Body of pancreas (tissue), 4 donors: ENCODE data around the gene SLC35D2.

Experiments
- POLR2A ChIP-seq, 3 donors: fragments of 450-650 bp; IDR thresholded peaks; one replicate each; pipeline ENCODE4 v1.6.1; 2016; ENCODE audit warnings: antibody characterized with exemption in 3 of 3, mild to moderate bottlenecking in 2 of 3
- TF ChIP-seq, protein P1 (sequence below), 7 experiments: fragments of 450-650 bp in 4 of 7; fragments of 200-600 bp in 3 of 7; sonication (generic) in 3 of 7; IDR thresholded peaks; one replicate each; pipeline ENCODE4 v1.5.1; 2016 to 2019; ENCODE audit warnings: antibody characterized with exemption in 7 of 7

DNA sequence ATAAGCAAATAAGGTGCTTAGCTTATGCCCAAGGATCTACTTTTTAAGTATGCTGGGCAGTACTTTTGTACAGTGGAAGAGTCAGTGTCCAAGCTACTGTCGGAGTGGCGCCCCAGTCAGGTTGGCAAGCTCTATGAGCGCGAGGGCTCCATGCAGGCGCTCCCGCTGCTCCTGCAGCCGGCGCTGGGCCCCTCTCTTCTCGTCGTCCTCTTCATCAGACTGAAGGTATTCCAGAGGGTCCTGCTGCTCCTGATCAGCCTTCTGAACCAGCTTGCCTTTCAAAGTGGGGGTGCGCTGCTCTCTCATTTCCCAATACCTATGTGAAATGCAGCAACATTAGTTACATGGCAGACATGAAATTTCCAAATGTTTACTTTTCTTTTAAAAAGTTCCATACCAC lies 4.6 kb upstream of the SLC35D2 start:
- no peak for TF ChIP-seq POLR2A (IDR thresholded peaks at IDR 0.05)
- TF ChIP-seq, protein P1, sequence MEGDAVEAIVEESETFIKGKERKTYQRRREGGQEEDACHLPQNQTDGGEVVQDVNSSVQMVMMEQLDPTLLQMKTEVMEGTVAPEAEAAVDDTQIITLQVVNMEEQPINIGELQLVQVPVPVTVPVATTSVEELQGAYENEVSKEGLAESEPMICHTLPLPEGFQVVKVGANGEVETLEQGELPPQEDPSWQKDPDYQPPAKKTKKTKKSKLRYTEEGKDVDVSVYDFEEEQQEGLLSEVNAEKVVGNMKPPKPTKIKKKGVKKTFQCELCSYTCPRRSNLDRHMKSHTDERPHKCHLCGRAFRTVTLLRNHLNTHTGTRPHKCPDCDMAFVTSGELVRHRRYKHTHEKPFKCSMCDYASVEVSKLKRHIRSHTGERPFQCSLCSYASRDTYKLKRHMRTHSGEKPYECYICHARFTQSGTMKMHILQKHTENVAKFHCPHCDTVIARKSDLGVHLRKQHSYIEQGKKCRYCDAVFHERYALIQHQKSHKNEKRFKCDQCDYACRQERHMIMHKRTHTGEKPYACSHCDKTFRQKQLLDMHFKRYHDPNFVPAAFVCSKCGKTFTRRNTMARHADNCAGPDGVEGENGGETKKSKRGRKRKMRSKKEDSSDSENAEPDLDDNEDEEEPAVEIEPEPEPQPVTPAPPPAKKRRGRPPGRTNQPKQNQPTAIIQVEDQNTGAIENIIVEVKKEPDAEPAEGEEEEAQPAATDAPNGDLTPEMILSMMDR (IDR thresholded peaks at IDR 0.05), result no peak
